22Rv1 (cell line): Measurements from ENCODE around the gene IL2RG.

Experiments
- CTCF ChIP-seq: fragments of 450-650 bp; IDR thresholded peaks from 2 replicates; pipeline ENCODE4 v1.5.1; 2017; ENCODE audit warnings: mild to moderate bottlenecking
- ZFX ChIP-seq: fragments of 450-650 bp; IDR thresholded peaks from 2 replicates; pipeline ENCODE4 v1.6.1; 2017; ENCODE audit warnings: antibody characterized with exemption, borderline replicate concordance

DNA sequence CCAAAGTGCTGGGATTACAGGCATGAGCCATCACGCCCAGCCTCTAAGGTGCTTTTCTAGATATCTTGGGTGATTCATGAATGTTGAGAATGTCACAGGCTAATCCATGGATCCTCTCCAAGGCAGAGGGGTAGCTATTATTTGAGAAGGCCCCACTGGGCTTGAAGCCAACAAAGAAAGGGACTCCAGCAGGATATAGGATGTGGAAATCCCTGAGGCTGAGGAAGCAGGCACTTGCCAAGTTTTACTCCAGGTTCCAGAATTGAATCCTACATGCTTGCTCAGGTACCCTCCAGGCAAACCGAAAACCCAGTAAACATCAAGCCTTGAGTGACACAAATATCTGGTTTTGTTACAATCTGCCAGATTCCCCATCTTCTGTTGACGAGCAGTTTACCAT is 49.1 kb upstream of the IL2RG start:
- no peak for TF ChIP-seq CTCF
- no peak for TF ChIP-seq ZFX
